Mucosa of descending colon (tissue), 3 donors: ENCODE measurements around the gene FAF1. TPM values are rescaled to one million over a fixed set of nuclear protein-coding genes. Genes with fewer than 3 reads are reported as not detected.
"Not testable (repeated sequence)": the region's sequence is repeated elsewhere in the genome, so short reads cannot be mapped to it uniquely, and the experiment has no call there.

ENCODE experiments used
- ATAC-seq: fragments of 200-7000 bp; cut with Tn5 transposase; one replicate; pipeline ENCODE4 v1.9.1; 2020; ENCODE audit warnings: mild to moderate bottlenecking, moderate library complexity
- DNase-seq, 3 donors: peaks; one replicate each; pipeline ENCODE4 v3.0.0-alpha.2; 2020
- H3K36me3 ChIP-seq: fragments of 200-600 bp; one replicate; pipeline ENCODE4 v1.8.0; 2021; ENCODE audit warnings: low read depth, mild to moderate bottlenecking
- H3K4me1 ChIP-seq: fragments of 200-600 bp; one replicate; pipeline ENCODE4 v1.8.0; 2021; ENCODE audit warnings: low read depth, mild to moderate bottlenecking
- H3K4me3 ChIP-seq: fragments of 200-600 bp; one replicate; pipeline ENCODE4 v1.8.0; 2021; ENCODE audit warnings: mild to moderate bottlenecking
- H3K9me3 ChIP-seq: fragments of 200-600 bp; one replicate; pipeline ENCODE4 v1.8.0; 2021; ENCODE audit warnings: mild to moderate bottlenecking
- CTCF ChIP-seq: fragments of 200-600 bp; IDR thresholded peaks from one replicate; pipeline ENCODE4 v1.8.0; 2022; ENCODE audit warnings: antibody characterized with exemption, mild to moderate bottlenecking
- intact Hi-C, 2 donors: fragments of 100-400 bp; cut with DNase I in 1 of 2; cut with micrococcal nuclease in 1 of 2; formaldehyde crosslinking; loops; one replicate each; pipeline versions ENCODE4 v1.11.0 to v1.11.1; 2022; cut with DNase I, micrococcal nuclease
- total RNA-seq, 3 donors: library from RNA; stranded (reverse); fragmentation: NEBNext Ultra II Directional in 2 of 3; extraction: Animal tissue kit (Norgen Biotek cat#: 25700) in 2 of 3; gene quantifications; one replicate each; pipeline versions ENCODE4 v1.2.1 to v1.2.4, GENCODE V29; 2021 to 2023
- donor health status: DM: no; HTN: no; CAD: no; lungs with moderate emphysema.
- donor health status: DM: no; HTN: no; CAD: no.
- donor health status: DM: no; HTN: yes; CAD: no.

Gene FAF1
- total RNA-seq, 3 donors from 2014 or later, result 48.6 to 70.9 (median 57.7) TPM

GRCh38 chr1:50724626-50725286, 235.3 kb downstream of the FAF1 start:
- intact Hi-C loops, result no loop called here
- no peak for DNase-seq
- no peaks in the 10 kb centered on the region for H3K9me3 ChIP-seq
- no peaks in the 10 kb centered on the region for H3K4me1 ChIP-seq
- no peak for TF ChIP-seq CTCF
- peak; percentile 77 for ATAC-seq
- no peaks in the 10 kb centered on the region for H3K36me3 ChIP-seq
- no peak overlapping the region for H3K4me3 ChIP-seq

GRCh38 chr1:50720457-50721053, 239.5 kb downstream of the FAF1 start:
- no peaks in the 10 kb centered on the region for H3K4me1 ChIP-seq
- no peak overlapping the region for H3K4me3 ChIP-seq
- intact Hi-C loops, result no loop called here
- H3K9me3 ChIP-seq, result no peaks in the 10 kb centered on the region
- no peaks in the 10 kb centered on the region for H3K36me3 ChIP-seq
- no peak for TF ChIP-seq CTCF
- ATAC-seq (no peak), DNase-seq (no peak)

- TF ChIP-seq CTCF, result no peak
- no peak for ATAC-seq
- H3K36me3 ChIP-seq, result no peaks in the 10 kb centered on the region
- H3K9me3 ChIP-seq, result no peaks in the 10 kb centered on the region
- H3K4me1 ChIP-seq, result no peaks in the 10 kb centered on the region
- intact Hi-C loops, result loop anchor here in 1 of 2 donors (10.0 kb wide), 1 partner anchor 344 kb away; no protein-coding TSS in a partner anchor
- H3K4me3 ChIP-seq, result no peak overlapping the region
- DNase-seq, result no peak
Observed at GRCh38 chr1:50719126-50719525, 240.9 kb downstream of the FAF1 start.

- no peak overlapping the region for H3K4me3 ChIP-seq
Observed at GRCh38 chr1:50717327-50717726, 242.7 kb downstream of the FAF1 start.

GRCh38 chr1:50716455-50716854, 243.6 kb downstream of the FAF1 start:
- H3K4me3 ChIP-seq, H3K4me1 ChIP-seq, H3K9me3 ChIP-seq, DNase-seq, H3K36me3 ChIP-seq, ATAC-seq: not testable (repeated sequence)
- intact Hi-C loops, result loop anchor here in 1 of 2 donors (10.0 kb wide), 1 partner anchor 342 kb away; no protein-coding TSS in a partner anchor

More at GRCh38 chr1:50717327-50717726, 242.7 kb downstream of the FAF1 start:
- intact Hi-C loops, result loop anchor here in 1 of 2 donors (10.0 kb wide), 1 partner anchor 343 kb away; no protein-coding TSS in a partner anchor
- no peak for ATAC-seq
- Histone ChIP-seq H3K36me3 (no peaks in the 10 kb centered on the region), H3K9me3 (no peaks in the 10 kb centered on the region), H3K4me1 (no peaks in the 10 kb centered on the region)
- no peak for TF ChIP-seq CTCF
- no peak for DNase-seq

GRCh38 chr1:50710099-50710498, 250.0 kb downstream of the FAF1 start:
- H3K4me3 ChIP-seq, result no peak overlapping the region
- H3K36me3 ChIP-seq, result no peaks in the 10 kb centered on the region
- intact Hi-C loops, result loop anchor here in 1 of 2 donors (10.0 kb wide), 1 partner anchor 335 kb away; no protein-coding TSS in a partner anchor
- DNase-seq, result peak in 1 of 3 donors; percentile 38
- ATAC-seq, result peak; percentile 71
- TF ChIP-seq CTCF, result no peak
- peaks cover 5% of the 10 kb centered on the region for H3K4me1 ChIP-seq
- no peaks in the 10 kb centered on the region for H3K9me3 ChIP-seq
